DND-41 (cell line): Measurements from ENCODE around the gene MDK.

Experiments
- EZH2 ChIP-seq: IDR thresholded peaks from 3 replicates; pipeline ENCODE4 v1.6.1; 2012; ENCODE audit warnings: borderline replicate concordance, low read depth, mild to moderate bottlenecking, moderate library complexity, low read length, inconsistent platforms; ENCODE audit not compliant: severe bottlenecking
- TF ChIP-seq, protein P1 (sequence below): IDR thresholded peaks from 2 replicates; pipeline ENCODE4 v1.5.1; 2012; ENCODE audit warnings: borderline replicate concordance, low read length, moderate library complexity, mild to moderate bottlenecking; ENCODE audit not compliant: poor library complexity, severe bottlenecking; ENCODE audit errors: extremely low read depth

DNA sequence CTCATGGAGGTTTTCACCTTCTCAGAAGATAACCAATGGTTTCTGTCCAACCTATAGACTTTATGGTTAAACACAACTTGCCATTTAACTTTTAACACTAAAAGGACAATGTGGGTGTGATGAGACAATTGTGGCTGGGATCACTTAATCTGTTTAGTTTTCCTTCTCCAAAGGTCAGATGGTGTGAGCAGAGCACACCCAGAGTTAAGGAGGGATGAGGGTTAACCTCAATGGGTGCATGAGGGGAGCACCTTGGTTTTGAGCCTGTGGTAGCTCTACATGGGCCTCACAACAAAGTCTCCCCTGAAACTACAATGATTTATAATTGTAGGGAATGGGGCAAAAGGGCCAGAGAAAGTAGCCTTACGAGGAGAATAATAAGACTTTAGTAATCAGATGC is 39.0 kb downstream of the MDK start:
- TF ChIP-seq, protein P1, sequence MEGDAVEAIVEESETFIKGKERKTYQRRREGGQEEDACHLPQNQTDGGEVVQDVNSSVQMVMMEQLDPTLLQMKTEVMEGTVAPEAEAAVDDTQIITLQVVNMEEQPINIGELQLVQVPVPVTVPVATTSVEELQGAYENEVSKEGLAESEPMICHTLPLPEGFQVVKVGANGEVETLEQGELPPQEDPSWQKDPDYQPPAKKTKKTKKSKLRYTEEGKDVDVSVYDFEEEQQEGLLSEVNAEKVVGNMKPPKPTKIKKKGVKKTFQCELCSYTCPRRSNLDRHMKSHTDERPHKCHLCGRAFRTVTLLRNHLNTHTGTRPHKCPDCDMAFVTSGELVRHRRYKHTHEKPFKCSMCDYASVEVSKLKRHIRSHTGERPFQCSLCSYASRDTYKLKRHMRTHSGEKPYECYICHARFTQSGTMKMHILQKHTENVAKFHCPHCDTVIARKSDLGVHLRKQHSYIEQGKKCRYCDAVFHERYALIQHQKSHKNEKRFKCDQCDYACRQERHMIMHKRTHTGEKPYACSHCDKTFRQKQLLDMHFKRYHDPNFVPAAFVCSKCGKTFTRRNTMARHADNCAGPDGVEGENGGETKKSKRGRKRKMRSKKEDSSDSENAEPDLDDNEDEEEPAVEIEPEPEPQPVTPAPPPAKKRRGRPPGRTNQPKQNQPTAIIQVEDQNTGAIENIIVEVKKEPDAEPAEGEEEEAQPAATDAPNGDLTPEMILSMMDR: no peak
- TF ChIP-seq EZH2: no peak
